Esophagus muscularis mucosa (tissue), 4 donors: Measurements from ENCODE around the gene LSS. TPM values are rescaled to one million over a fixed set of nuclear protein-coding genes. Genes with fewer than 3 reads are reported as not detected.

Experiments used
- DNase-seq: peaks from one replicate; pipeline ENCODE4 v3.0.0-alpha.2; 2017; ENCODE audit errors: extremely low spot score
- H3K27ac ChIP-seq, 4 donors: fragments of 200-600 bp; sonication (generic); replicated peaks in 1 of 4; 1 replicate in 3 of 4; 2 replicates in 1 of 4; pipeline ENCODE4 v1.5.1; 2016 to 2019; ENCODE audit warnings: mild to moderate bottlenecking in 1 of 4
- H3K27me3 ChIP-seq, 4 donors: fragments of 200-600 bp; sonication (generic); one replicate each; pipeline versions ENCODE4 v1.5.1 to v1.6.0; 2016 to 2019
- H3K36me3 ChIP-seq, 4 donors: fragments of 200-600 bp; sonication (generic); one replicate each; pipeline ENCODE4 v1.5.1; 2016 to 2019
- H3K4me1 ChIP-seq, 4 donors: fragments of 200-600 bp; sonication (generic); one replicate each; pipeline ENCODE4 v1.5.1; 2016 to 2019
- H3K4me3 ChIP-seq, 4 donors: fragments of 200-600 bp; sonication (generic); 1 replicate in 2 of 4; 2 replicates in 2 of 4; pipeline ENCODE4 v1.5.1; 2016 to 2019; ENCODE audit warnings: mild to moderate bottlenecking in 4 of 4, moderate library complexity in 1 of 4
- H3K9me3 ChIP-seq, 4 donors: fragments of 200-600 bp; sonication (generic); 1 replicate in 3 of 4; 2 replicates in 1 of 4; pipeline ENCODE4 v1.5.1; 2016 to 2019
- CTCF ChIP-seq, 3 experiments: fragments of 200-600 bp in 2 of 3; fragments of 450-650 bp in 1 of 3; sonication (generic) in 2 of 3; IDR thresholded peaks; one replicate each; pipeline ENCODE4 v1.5.1; 2017 to 2019; ENCODE audit warnings: antibody characterized with exemption in 3 of 3, mild to moderate bottlenecking in 2 of 3, moderate library complexity in 1 of 3
- EP300 ChIP-seq: sonication (generic); formaldehyde crosslinking; IDR thresholded peaks from one replicate; pipeline ENCODE4 v1.6.1; 2017; ENCODE audit warnings: antibody characterized with exemption
- POLR2A ChIP-seq: fragments of 450-650 bp; IDR thresholded peaks from one replicate; pipeline ENCODE4 v1.6.1; 2017; ENCODE audit warnings: antibody characterized with exemption, moderate library complexity, mild to moderate bottlenecking, low read depth
- POLR2AphosphoS5 ChIP-seq, 2 donors: sonication (generic); formaldehyde crosslinking; IDR thresholded peaks; one replicate each; pipeline ENCODE4 v1.6.1; 2017; ENCODE audit warnings: antibody characterized with exemption in 2 of 2
- WGBS: methylation state at CpG from one replicate; pipeline ENCODE4 v1.1.5; 2018; 5-methylcytosine and 5-hydroxymethylcytosine counted together
- intact Hi-C: fragments of 100-400 bp; cut with DNase I; formaldehyde crosslinking; loops from one replicate; pipeline ENCODE4 v1.15.1; 2023
- total RNA-seq, 4 donors: library from RNA; depleted of rRNA; stranded (reverse); fragments of >200 nt; gene quantifications; one replicate each; pipeline versions ENCODE4 v1.1.0 to v1.2.1, GENCODE V29; 2016

LSS gene
- total RNA-seq, 4 donors from 2014 or later: 45.3 to 66.3 (median 53.1) TPM

GRCh38 chr21:46254208-46254975 is 25.8 kb upstream of the LSS start:
- DNase-seq: no peak
- H3K36me3 ChIP-seq: peaks cover 89 to 100% (median 98%) of the 10 kb centered on the region in 4 donors
- intact Hi-C loops: no loop called here
- no peak overlapping the region for H3K27ac ChIP-seq
- no peaks in the 10 kb centered on the region for H3K27me3 ChIP-seq
- WGBS: 78% methylated on average over 12 of the region's 12 CpGs
- H3K9me3 ChIP-seq: no peaks in the 10 kb centered on the region
- TF ChIP-seq EP300 (no peak), POLR2A (no peak), POLR2AphosphoS5 (IDR thresholded peaks at IDR 0.05) (no peak), CTCF (IDR thresholded peaks at IDR 0.05) (no peak)
- no peak overlapping the region for H3K4me3 ChIP-seq
- H3K4me1 ChIP-seq: peaks cover 0 to 4% (median 0%) of the 10 kb centered on the region in 4 donors

DNA sequence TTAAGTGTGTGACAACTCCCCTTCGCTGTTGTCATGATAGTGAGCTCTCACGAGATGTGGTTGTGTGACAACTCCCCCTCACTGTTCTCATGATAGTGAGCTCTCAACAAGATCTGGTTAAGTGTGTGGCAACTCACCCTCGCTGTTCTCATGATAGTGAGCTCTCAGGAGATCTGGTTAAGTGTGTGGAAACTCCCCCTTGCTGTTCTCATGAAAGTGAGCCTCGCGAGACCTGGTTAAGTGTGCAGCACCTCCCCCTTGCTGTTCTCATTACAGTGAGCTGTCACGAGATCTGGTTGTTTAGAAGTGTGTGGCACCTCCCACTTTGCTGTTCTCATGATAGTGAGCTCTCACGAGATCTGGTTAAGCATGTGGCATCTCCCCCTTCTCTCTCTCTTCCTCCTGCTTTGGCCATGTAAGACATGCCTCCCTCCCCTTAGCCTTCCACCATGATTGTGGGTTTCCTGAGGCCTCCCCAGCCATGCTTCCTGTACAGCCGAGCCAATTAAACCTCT is 25.1 kb upstream of the LSS start:
- Histone ChIP-seq H3K27me3 (no peaks in the 10 kb centered on the region), H3K36me3 (peaks cover 82 to 100% (median 97%) of the 10 kb centered on the region in 4 donors), H3K4me1 (peaks cover 0 to 4% (median 0%) of the 10 kb centered on the region in 4 donors), H3K9me3 (no peaks in the 10 kb centered on the region), H3K4me3 (no peak overlapping the region), H3K27ac (no peak overlapping the region)
- DNase-seq: no peak
- TF ChIP-seq EP300 (no peak), CTCF (IDR thresholded peaks at IDR 0.05) (no peak), POLR2A (no peak), POLR2AphosphoS5 (IDR thresholded peaks at IDR 0.05) (no peak)
- intact Hi-C loops: no loop called here
- WGBS: 81% methylated on average over 8 of the region's 8 CpGs

- Histone ChIP-seq H3K27me3 (no peaks in the 10 kb centered on the region), H3K27ac (no peak overlapping the region), H3K9me3 (no peaks in the 10 kb centered on the region), H3K4me3 (no peak overlapping the region), H3K4me1 (peaks cover 0 to 4% (median 0%) of the 10 kb centered on the region in 4 donors), H3K36me3 (peaks cover 80 to 100% (median 96%) of the 10 kb centered on the region in 4 donors)
- DNase-seq: no peak
- 94% methylated on average over 4 of the region's 4 CpGs for WGBS
- TF ChIP-seq POLR2AphosphoS5 (IDR thresholded peaks at IDR 0.05): no peak
- intact Hi-C loops: no loop called here
These were observed 24.3 kb upstream of the LSS start for GRCh38 chr21:46252840-46253239.

GRCh38 chr21:46250146-46250725 is 21.7 kb upstream of the LSS start:
- H3K9me3 ChIP-seq: no peaks in the 10 kb centered on the region

More at GRCh38 chr21:46250146-46250725, 21.7 kb upstream of the LSS start:
- Histone ChIP-seq H3K4me1 (no peaks in the 10 kb centered on the region), H3K27ac (no peak overlapping the region), H3K27me3 (no peaks in the 10 kb centered on the region), H3K36me3 (peaks cover 76 to 100% (median 96%) of the 10 kb centered on the region in 4 donors), H3K4me3 (no peak overlapping the region)
- TF ChIP-seq EP300 (no peak), POLR2AphosphoS5 (IDR thresholded peaks at IDR 0.05) (no peak), CTCF (IDR thresholded peaks at IDR 0.05) (no peak), POLR2A (no peak)
- intact Hi-C loops: no loop called here
- DNase-seq: no peak
- WGBS: 68% methylated on average over 6 of the region's 6 CpGs
